SK-N-MC (cell line): ENCODE data around the gene BACE2.

Experiments
- DNase-seq: peaks from one replicate; pipeline ENCODE4 v3.0.0-alpha.2; 2011; ENCODE audit warnings: low read depth, low spot score
- H3K27ac ChIP-seq: fragments of 200-600 bp; sonication (generic); 2 replicates; pipeline ENCODE4 v1.5.1; 2016; ENCODE audit warnings: mixed run types
- H3K36me3 ChIP-seq: fragments of 200-600 bp; sonication (generic); 2 replicates; pipeline ENCODE4 v1.6.1; 2017; ENCODE audit warnings: antibody characterized with exemption, low read length, mixed read lengths; ENCODE audit not compliant: insufficient read depth
- H3K4me3 ChIP-seq: fragments of 200-600 bp; sonication (generic); 2 replicates; pipeline ENCODE4 v1.5.1; 2016
- H3K9ac ChIP-seq: fragments of 200-600 bp; sonication (generic); 2 replicates; pipeline ENCODE4 v1.8.0; 2017; ENCODE audit warnings: mixed run types, mixed read lengths; ENCODE audit not compliant: insufficient read length
- H3K9me3 ChIP-seq: fragments of 200-600 bp; sonication (generic); 2 replicates; pipeline ENCODE4 v1.6.1; 2017; ENCODE audit warnings: low read depth, mild to moderate bottlenecking, antibody characterized with exemption, low read length, moderate library complexity, mixed read lengths
- EZH2 ChIP-seq: fragments of 200-600 bp; sonication (generic); IDR thresholded peaks from one replicate; pipeline ENCODE4 v1.6.1; 2017; ENCODE audit warnings: antibody characterized with exemption
- FOXP2 ChIP-seq: optimal IDR thresholded peaks from 2 replicates; pipeline ENCODE3; 2011; ENCODE audit warnings: mild to moderate bottlenecking, moderate library complexity; ENCODE audit not compliant: insufficient read depth; ENCODE audit errors: extremely low read length, control extremely low read depth
- POLR2AphosphoS5 ChIP-seq: IDR thresholded peaks from 2 replicates; pipeline ENCODE4 v1.6.1; 2012; ENCODE audit warnings: mild to moderate bottlenecking, low read depth, low read length, borderline replicate concordance

BACE2 gene

GRCh38 chr21:41220208-41220733 lies 52.3 kb downstream of the BACE2 start:
- no peak for DNase-seq
- H3K9me3 ChIP-seq: no peaks in the 10 kb centered on the region
- no peak overlapping the region for H3K27ac ChIP-seq
- no peak overlapping the region for H3K9ac ChIP-seq
- TF ChIP-seq EZH2 (no peak), FOXP2 (no peak), POLR2AphosphoS5 (no peak)
- no peak overlapping the region for H3K4me3 ChIP-seq
- H3K36me3 ChIP-seq: no peaks in the 10 kb centered on the region

- H3K9ac ChIP-seq: no peak overlapping the region
- peaks cover 6% of the 10 kb centered on the region; the same call in 1 of the 2 replicates for H3K36me3 ChIP-seq
- H3K9me3 ChIP-seq: no peaks in the 10 kb centered on the region
- H3K4me3 ChIP-seq: no peak overlapping the region
- DNase-seq: no peak
- H3K27ac ChIP-seq: no peak overlapping the region
- TF ChIP-seq EZH2: no peak
- no peak for TF ChIP-seq FOXP2
Measured at GRCh38 chr21:41222247-41223068, 54.5 kb downstream of the BACE2 start.

- Histone ChIP-seq H3K9me3 (no peaks in the 10 kb centered on the region), H3K9ac (no peak overlapping the region), H3K36me3 (peaks cover 38% of the 10 kb centered on the region), H3K27ac (no peak overlapping the region), H3K4me3 (no peak overlapping the region)
- TF ChIP-seq EZH2 (no peak), FOXP2 (no peak), POLR2AphosphoS5 (no peak)
- DNase-seq: no peak
Measured at GRCh38 chr21:41226853-41227252, 58.9 kb downstream of the BACE2 start.

GRCh38 chr21:41227357-41228005 lies 59.5 kb downstream of the BACE2 start:
- Histone ChIP-seq H3K27ac (no peak overlapping the region), H3K9ac (no peak overlapping the region), H3K9me3 (no peaks in the 10 kb centered on the region), H3K36me3 (peaks cover 38% of the 10 kb centered on the region), H3K4me3 (no peak overlapping the region)
- DNase-seq: no peak
- TF ChIP-seq POLR2AphosphoS5 (no peak), FOXP2 (no peak), EZH2 (no peak)

- Histone ChIP-seq H3K36me3 (peaks cover 38% of the 10 kb centered on the region), H3K4me3 (no peak overlapping the region), H3K27ac (no peak overlapping the region), H3K9me3 (no peaks in the 10 kb centered on the region), H3K9ac (no peak overlapping the region)
- DNase-seq: no peak
- TF ChIP-seq FOXP2 (no peak), POLR2AphosphoS5 (no peak), EZH2 (no peak)
Measured at GRCh38 chr21:41228006-41228370, 60.0 kb downstream of the BACE2 start.

GRCh38 chr21:41228492-41228891 lies 60.5 kb downstream of the BACE2 start:
- no peak overlapping the region for H3K4me3 ChIP-seq
- H3K27ac ChIP-seq: no peak overlapping the region
- no peak overlapping the region for H3K9ac ChIP-seq
- no peaks in the 10 kb centered on the region for H3K9me3 ChIP-seq
- peaks cover 38% of the 10 kb centered on the region for H3K36me3 ChIP-seq
- no peak for DNase-seq
- TF ChIP-seq EZH2 (no peak), POLR2AphosphoS5 (no peak), FOXP2 (no peak)

- Histone ChIP-seq H3K27ac (no peak overlapping the region), H3K9me3 (no peaks in the 10 kb centered on the region), H3K9ac (no peak overlapping the region), H3K36me3 (peaks cover 38% of the 10 kb centered on the region), H3K4me3 (no peak overlapping the region)
- no peak for DNase-seq
- TF ChIP-seq POLR2AphosphoS5: no peak
- no peak for TF ChIP-seq EZH2
- no peak for TF ChIP-seq FOXP2
Measured at GRCh38 chr21:41228958-41229357, 61.0 kb downstream of the BACE2 start.

GRCh38 chr21:41229509-41230248 lies 61.7 kb downstream of the BACE2 start:
- H3K4me3 ChIP-seq: no peak overlapping the region
- no peaks in the 10 kb centered on the region for H3K9me3 ChIP-seq
- TF ChIP-seq FOXP2 (no peak), POLR2AphosphoS5 (no peak), EZH2 (no peak)
- peaks cover 38% of the 10 kb centered on the region for H3K36me3 ChIP-seq
- DNase-seq: no peak
- H3K27ac ChIP-seq: no peak overlapping the region
- H3K9ac ChIP-seq: no peak overlapping the region

GRCh38 chr21:41230497-41230896 lies 62.5 kb downstream of the BACE2 start:
- no peak overlapping the region for H3K4me3 ChIP-seq
- DNase-seq: no peak
- H3K27ac ChIP-seq: no peak overlapping the region
- no peaks in the 10 kb centered on the region for H3K9me3 ChIP-seq
- no peak overlapping the region for H3K9ac ChIP-seq
- H3K36me3 ChIP-seq: peaks cover 38% of the 10 kb centered on the region
- TF ChIP-seq EZH2 (no peak), POLR2AphosphoS5 (no peak), FOXP2 (no peak)
